Measurements from ENCODE around the gene SMARCAD1. TPM values are rescaled to one million over a fixed set of nuclear protein-coding genes. Genes with fewer than 3 reads are reported as not detected.

Gene SMARCAD1
- total RNA-seq, 2 experiments from 2014 or later: 36.0 to 37.0 TPM

DNA sequence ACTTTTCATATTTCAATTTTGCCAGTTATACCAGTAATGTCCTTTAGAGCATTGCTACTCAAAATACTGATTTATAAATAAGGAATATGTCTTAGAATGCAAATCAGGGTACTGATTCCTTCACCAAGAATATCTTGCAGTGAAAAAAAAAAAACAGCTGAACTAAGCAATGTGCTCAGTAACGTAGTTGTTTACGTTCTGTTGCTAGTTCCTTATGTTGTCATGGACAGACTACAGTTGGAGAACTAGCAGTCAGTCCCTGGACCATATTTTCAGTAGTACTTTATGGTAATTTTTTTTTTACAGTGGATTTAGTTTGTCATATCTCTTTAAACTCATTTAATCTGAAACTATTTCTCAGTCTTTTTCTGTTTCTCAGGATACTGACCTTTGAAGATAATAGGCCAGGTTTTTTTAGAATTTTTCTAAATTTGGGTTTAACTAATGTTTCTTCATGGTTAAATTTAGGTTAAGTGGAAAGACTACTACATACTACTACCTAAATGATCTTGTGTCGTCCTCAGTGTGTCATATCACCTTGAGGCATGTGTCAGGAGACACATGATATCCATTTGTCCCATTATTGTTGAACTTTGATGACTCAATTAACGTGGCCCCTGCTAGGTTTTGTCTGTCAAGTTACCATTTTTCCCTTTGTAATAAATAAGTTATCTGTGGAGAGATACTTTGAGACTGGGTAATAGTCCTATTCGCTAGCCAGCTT lies 21.0 kb downstream of the SMARCAD1 start:
- ChIA-PET CTCF (no interaction called here), POLR2A (no interaction called here)

DNA sequence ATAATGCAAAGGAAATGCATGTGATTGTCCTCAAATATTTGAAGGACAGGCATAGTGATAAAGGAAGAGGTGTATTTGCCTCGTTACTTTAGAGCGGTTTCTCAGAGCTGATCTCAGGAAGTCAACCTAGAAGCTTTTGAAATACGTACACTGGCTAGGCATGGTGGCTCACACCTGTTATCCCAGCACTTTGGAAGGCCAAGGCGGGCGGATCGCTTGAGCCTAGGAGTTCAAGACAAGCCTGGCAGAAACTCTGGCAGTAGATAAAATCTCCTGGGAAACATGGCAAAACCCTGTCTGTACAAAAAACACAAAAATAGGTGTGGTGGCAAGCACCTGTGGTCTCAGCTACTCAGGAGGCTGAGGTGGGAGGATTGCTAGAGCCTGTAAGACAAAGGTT lies 24.9 kb downstream of the SMARCAD1 start:
- ChIA-PET CTCF (no interaction called here), POLR2A (no interaction called here)

DNA sequence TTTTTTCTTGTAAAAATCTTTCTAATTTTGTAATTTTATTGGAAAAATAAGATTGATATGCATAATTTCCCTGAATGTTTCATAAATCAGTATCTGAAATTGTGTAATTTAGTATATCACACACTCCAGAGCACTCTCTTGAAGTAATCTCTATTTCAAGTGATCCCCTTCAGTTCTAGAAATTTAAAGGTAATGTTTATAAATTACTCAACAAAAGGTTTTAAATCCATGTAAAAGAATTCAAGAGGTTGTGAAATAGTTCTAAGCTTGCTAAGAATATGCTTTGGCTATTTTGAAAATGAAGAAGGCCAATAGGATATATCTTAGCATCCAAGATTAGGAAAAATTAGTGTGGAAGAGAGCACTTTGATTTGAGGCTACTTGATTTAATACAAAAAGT lies 28.2 kb downstream of the SMARCAD1 start:
- ChIA-PET CTCF (no interaction called here), POLR2A (no interaction called here)

DNA sequence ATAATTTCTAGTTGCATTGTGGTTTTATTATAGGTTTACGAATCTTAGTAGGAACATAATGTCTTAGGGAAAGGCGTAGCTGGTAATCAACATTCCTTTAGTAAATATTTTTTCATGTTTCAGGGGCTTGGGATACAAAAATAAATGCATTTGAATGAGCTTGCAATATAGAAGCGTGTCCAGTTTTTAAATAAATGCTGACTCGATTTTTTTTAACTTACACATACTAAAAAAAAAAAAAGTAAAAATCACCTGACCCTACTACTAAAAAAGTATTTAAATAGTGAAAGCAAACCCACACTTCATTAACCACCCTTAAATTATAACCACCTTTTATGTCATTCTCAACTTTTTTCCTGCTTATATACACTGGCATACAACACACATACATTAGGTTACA lies 29.6 kb downstream of the SMARCAD1 start:
- ChIA-PET CTCF (interaction anchor here (0.9 kb wide), 1 partner anchor 11 kb away, joined by 3 read pairs; no protein-coding TSS in a partner anchor), POLR2A (no interaction called here)

DNA sequence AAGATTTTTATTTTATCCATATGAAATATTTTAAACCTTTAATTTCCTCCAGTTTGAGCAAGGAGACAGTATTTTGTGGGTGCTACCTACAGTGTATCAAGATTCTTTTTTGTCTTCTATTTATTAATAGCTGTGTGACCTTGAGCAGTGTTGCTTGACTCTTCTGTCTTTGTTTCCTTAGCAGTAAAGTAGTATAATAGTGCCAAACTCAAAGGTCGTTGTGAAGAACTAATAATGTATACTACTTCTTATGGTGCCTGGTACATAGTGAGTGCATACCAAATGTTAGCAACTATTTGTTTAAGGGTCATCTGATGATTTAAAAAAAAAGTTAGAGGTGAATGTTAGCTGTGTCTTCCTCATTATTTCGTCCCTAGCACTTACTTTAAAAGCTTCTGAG lies 30.5 kb downstream of the SMARCAD1 start:
- ChIA-PET POLR2A (no interaction called here), CTCF (interaction anchor here (0.9 kb wide), 1 partner anchor 10 kb away, joined by 3 read pairs; no protein-coding TSS in a partner anchor)

DNA sequence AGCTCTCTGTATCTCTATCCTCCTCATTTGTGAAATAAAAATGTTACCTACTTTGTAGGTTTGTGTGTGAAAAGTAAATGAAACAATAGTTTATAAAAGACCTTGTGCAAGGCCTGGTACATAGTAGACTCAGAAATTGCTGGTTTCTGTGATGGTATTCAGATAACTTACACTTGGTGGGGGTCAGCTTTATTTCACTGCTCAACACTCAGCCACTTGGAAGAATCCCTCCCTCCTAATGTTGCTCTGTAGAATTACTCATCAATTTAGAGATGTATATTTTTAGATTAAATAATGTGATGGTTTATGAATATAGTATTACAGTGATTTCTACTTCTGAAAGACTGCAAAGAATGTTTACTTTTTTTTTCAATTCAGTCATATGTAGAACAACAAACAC lies 32.7 kb downstream of the SMARCAD1 start:
- CTCF ChIA-PET: no interaction called here

DNA sequence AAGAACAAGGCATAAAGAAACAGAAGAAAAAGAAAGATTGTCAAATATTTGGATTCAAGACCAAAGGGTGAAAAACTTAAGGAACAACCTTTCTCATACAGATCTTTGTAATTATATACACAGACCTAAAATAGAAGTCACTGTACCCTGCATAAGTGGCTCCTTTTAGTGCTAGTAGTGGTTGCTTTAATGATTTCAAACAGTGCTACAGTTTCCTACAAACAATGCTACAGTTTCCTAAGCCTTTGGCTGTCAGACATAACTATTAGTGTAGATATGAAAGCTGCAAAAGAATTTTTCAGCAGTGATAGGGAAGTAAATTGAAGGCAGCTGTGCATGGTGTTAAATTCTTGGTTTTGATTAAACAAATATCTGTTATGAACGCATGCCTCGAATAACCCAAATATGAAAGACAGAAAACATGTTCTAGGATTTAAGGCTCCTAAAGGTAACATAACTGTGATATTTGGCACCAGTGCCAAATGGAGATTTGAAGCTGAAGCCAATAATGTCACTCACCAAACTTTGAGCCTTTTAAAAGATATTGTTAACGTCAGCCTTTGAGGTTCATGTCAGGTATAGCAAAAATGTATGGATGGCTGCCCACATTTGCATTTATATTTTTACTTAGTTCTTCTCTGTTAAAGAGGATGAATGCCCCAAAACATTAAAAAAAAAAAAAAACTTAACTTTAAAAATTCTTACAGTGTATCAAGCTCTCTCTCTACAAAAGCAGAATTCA lies 36.6 kb downstream of the SMARCAD1 start:
- ChIA-PET CTCF (interaction anchor here (0.7 kb wide), 1 partner anchor 205 kb away, joined by 3 read pairs; no protein-coding TSS in a partner anchor), POLR2A (no interaction called here)

More for the DNA sequence above, 32.7 kb downstream of the SMARCAD1 start:
- POLR2A ChIA-PET: no interaction called here

DNA sequence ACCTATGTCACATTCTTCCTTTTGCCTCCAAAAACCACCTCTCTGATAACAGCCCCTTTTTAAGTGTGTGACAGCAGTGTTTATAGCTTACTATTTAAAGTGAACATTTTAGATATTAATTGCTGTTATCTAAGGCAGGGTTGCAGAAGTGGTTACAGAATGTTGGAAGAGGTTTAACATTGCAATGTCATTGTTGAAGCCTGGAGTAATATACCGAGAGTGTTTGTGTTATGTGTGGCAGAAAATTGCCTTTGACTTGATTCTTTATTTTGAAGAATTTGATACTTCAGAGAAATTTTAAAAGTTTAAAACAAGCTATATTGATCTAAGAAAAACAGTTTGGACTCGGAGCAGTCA lies 37.1 kb downstream of the SMARCAD1 start:
- POLR2A ChIA-PET: no interaction called here
- CTCF ChIA-PET: interaction anchor here (0.7 kb wide), 1 partner anchor 204 kb away, joined by 3 read pairs; no protein-coding TSS in a partner anchor

DNA sequence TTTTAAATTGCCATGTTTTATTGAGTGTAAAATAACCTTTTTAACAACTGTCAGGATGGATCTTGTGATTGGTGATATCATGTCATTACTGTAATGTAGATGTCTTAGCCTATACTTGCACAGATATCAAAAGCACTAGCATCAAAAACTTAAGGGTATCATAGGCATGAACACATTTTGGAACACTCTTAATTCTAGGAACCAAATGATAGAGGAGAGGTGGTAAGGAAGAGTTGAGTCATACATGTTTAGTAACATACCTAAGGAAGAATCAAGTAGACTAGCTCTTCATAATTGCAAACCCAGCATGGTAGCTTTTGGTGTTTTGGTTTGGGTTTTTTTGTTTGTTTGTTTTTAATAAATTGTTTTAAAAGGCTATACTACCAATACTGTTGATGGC lies 43.4 kb downstream of the SMARCAD1 start:
- ChIA-PET CTCF (no interaction called here), POLR2A (no interaction called here)

DNA sequence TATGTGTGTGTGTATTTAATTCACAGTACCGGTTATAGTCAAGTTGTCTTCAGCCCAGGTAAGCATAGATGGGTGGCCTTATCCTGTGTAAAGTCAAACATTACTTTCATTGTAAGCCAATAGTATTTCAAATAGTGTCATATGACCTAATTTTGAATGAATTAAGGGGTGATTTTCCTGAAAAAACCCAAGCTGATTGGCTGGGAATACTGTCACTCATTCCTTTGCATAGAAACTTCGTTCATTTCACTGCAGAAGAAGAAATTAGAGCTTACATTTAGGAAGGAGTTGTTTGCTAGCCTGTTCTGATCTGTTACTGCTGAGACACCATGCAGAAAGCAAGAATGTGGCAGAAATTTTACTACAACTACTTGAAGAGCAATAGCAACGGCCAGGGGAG lies 45.4 kb downstream of the SMARCAD1 start:
- CTCF ChIA-PET: no interaction called here
- POLR2A ChIA-PET: no interaction called here

DNA sequence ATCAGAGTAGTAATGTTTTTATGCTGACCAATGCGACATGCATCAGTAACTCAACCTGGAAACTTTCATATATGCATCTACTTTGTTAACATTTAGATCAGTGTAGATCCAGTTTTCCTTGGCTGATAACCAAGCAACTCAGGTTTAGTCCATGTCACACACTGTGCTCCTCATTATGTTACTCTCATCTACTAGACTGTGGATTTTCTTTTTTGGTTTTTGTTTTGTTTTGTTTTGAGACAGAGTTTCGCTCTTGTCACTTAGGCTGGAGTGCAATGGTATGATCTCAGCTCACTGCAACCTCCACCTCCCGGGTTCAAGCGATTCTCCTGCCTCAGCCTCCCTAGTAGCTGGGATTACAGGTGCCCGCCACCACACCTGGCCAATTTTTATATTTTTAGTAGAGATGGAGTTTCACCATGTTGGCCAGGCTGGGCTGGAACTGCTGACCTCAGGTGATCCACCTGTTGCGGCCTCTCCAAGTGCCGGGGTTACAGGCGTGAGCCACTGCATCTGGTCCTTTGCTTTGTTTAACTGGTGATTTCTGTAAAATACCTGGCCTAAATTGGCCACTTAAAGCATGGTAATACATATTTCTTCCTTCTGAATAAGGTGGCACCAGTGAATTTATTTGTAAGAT lies 48.6 kb downstream of the SMARCAD1 start:
- CTCF ChIA-PET: no interaction called here
- POLR2A ChIA-PET: no interaction called here

DNA sequence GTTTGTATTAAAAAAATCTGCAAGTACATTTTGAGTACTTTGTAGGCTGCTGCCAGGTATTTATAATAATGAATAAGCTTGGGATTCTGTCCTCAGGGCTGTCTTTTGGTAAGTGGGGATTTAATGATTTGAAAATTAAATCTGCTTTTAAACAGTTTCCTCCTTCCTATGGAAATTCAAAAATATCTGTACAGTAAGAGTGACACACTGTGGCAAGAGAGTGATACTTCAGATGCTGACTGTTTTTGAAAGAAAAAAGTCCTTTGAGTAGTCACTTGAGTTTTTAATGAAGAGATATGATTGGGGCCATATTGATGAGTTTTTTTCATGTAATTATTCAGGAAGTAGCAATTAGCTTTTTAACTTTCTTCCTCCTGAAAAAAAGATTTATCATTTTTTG lies 49.2 kb downstream of the SMARCAD1 start:
- ChIA-PET CTCF (no interaction called here), POLR2A (no interaction called here)

DNA sequence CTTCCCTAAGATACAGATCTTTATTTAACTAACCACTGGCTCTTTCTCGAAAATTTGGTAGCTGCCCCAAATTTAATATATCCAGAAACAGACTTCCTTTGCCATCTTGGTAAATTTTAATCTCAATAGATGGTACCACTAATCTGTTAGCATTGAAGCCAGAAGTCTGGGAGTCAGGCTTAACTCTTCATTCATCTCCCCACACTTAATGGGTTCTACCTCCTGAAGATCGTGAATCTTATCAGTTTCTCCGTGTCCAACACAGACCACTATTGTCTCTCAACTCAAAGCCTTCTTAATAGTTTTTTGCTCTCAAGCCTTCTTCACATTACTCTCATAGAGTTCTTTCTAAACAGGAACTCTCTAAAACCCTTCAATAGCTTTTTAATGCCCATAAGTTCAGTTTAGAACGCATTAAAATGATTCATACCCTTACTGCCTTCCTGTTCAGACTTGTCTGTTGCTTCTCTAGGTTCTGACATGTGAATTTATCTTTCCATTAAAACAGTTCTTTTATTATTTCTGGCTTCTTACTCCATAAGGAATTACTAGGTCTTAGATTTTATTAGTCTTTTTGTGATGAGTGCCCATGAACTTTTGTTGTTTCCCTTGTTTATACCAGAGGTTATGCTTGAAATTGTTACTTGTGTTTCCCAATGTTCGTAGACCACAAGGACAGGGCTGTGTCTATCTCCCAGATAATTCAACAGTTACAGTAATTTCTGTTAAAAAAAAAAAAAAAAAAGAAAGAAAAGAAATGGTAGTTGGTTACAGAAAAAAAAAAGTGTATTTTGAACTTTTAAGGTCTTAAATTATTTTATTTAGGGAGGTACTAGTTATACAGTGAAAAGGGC lies 54.7 kb downstream of the SMARCAD1 start:
- CTCF ChIA-PET: no interaction called here
- POLR2A ChIA-PET: no interaction called here

DNA sequence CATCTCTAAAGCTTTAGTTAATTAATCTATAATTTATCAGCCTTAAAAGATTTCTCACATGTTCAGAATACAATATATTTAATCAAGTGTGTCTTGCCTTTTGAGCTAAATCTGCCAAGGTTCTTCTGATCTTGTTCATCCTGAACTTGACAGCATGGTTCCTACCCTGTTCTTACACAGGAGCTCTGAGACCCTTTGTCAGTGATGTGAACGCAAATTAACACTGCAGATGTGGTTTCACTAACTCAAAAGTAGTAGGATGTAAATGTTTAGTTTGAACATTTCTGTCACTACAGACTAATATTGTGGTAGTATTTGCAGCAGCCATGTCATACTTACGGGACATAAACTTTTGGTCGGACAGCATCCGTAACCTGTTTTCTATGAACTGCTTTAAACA lies 59.4 kb downstream of the SMARCAD1 start:
- CTCF ChIA-PET: no interaction called here
- POLR2A ChIA-PET: no interaction called here

DNA sequence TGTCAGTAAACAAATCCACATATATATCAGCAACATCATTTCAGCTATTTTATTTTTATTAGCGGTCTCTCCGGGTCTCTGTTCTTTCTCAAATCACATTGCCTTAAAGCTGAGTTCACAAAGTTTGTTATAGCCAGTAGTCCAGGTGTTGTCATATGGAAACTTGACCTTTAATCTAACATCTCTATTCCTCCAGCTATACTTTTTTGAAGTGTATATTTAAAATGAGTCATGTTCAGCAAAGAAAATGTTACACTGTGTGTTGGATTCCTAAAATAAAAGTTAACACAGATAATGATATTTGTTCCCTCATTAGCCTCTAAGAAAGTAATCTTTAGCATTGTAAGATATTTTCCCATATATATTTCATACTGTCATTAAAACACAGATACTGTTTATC lies 63.6 kb downstream of the SMARCAD1 start:
- POLR2A ChIA-PET: no interaction called here
- CTCF ChIA-PET: no interaction called here

DNA sequence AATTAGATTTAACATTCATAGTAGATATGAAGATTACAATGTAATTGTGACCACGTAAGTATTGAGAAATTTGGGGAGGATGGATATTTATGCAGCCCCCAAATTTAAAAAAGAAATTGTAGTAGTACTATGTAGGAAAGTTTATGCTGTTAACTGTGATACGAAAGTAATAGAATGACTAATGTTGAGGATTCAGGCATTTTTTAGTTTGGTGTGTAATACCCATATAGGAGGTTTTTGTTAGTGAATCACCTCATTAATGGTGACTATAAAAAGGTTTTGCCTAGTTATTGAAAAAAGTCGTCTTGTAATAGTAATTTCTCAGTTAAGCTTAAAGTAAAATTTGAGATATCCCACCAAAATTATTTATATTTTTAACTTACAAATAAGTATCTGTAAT lies 67.2 kb downstream of the SMARCAD1 start:
- CTCF ChIA-PET: no interaction called here
- POLR2A ChIA-PET: no interaction called here

DNA sequence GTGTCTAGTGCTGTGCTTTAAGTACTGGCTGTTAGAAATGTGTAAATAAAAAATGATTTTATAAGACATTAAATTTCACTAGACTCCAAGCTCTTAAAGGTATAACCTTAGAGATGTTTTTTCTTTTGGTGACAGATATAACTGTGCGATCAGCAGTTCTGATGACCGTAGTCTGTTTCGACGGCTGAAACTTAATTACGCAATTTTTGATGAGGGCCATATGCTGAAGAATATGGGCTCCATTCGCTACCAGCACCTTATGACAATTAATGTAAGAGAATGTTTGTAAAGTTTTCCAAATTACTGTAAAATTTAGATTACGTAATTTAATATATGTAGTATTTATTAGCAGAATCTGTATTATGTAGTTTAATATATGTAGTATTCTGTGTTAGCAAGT lies 68.5 kb downstream of the SMARCAD1 start:
- POLR2A ChIA-PET: no interaction called here

DNA sequence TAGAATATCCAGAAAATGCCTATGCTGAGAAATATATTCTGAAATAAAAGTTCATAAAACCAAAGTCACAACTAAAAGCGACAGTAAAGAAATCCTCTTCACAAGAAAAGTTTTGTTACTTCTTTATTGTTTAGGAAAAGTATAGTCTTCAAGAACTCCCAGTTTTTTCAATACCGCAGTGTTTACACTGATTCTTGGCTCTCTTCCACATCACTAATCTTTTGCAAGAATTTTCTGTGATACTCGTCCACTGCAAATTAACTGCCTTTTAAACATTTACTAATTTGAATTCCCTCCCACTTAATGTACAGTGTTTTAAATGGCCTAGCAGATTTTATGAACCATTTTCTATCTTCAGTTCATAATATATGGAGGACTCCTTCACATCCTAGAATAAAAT lies 69.9 kb downstream of the SMARCAD1 start:
- ChIA-PET CTCF (interaction anchor here (0.6 kb wide), 1 partner anchor 9 kb away, joined by 3 read pairs; no protein-coding TSS in a partner anchor), POLR2A (no interaction called here)

More for the DNA sequence above, 68.5 kb downstream of the SMARCAD1 start:
- CTCF ChIA-PET: no interaction called here

DNA sequence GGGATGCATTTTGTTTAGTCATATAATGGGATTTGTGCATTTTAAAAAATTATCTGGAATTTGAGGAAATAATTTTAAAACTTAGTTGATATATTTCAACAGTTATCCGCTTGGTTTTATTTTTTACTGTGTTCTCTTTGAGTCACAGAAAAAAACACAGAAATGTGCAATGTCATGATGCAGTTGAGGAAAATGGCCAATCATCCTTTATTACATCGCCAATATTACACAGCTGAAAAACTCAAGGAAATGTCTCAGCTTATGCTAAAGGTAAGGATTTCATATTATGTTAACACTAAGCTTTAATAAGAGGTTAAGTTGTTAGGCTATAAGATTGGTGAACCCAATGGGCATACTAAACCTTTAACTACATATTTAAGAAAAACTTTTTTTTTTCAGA lies 71.1 kb downstream of the SMARCAD1 start:
- ChIA-PET POLR2A (no interaction called here), CTCF (no interaction called here)

DNA sequence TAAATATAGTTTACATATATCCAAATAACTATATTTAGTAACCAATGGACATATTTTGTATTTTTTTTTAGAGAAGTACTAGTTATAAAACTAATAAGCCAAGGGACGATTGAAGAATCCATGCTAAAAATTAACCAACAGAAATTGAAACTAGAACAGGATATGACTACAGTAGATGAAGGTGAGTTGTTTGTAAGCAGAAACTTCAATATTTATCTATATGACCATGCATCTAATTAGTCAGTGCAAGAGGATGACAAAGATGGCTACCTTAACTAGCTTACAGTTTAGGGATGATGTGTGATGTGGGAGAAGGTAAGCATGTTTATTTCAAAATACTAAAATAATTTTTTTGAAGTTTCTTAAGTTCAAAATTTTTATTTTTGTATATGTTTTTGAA lies 77.2 kb downstream of the SMARCAD1 start:
- POLR2A ChIA-PET: no interaction called here
- CTCF ChIA-PET: no interaction called here

Data from activated CD8-positive, alpha-beta memory T cell treated with anti-CD3 and anti-CD28 coated beads for 36 hours (primary cell).